ENCODE results near the gene UTS2R.
A peak's percentile ranks its signal among the peaks of the same experiment; 100 is the strongest.

UTS2R gene

GRCh38 chr17:82329683-82330321, 41.8 kb upstream of the UTS2R start:
- DNase-seq (ENCODE audit: low spot score in 2 of 2) (no peak), ATAC-seq (replicated peaks; ENCODE audit: extremely low read depth, poor library complexity, severe bottlenecking) (no peak)
- H3K27me3 Mint-ChIP-seq = peaks cover 3% of the 10 kb centered on the region
- no peaks in the 10 kb centered on the region for H3K9me3 Mint-ChIP-seq
- no peak overlapping the region for H3K4me3 Mint-ChIP-seq
- H3K27ac Mint-ChIP-seq (ENCODE audit: low read depth) = no peak overlapping the region
- H3K36me3 Mint-ChIP-seq (ENCODE audit: insufficient read depth) = peaks cover 2% of the 10 kb centered on the region
- peaks cover 12% of the 10 kb centered on the region for H3K4me1 Mint-ChIP-seq

DNA sequence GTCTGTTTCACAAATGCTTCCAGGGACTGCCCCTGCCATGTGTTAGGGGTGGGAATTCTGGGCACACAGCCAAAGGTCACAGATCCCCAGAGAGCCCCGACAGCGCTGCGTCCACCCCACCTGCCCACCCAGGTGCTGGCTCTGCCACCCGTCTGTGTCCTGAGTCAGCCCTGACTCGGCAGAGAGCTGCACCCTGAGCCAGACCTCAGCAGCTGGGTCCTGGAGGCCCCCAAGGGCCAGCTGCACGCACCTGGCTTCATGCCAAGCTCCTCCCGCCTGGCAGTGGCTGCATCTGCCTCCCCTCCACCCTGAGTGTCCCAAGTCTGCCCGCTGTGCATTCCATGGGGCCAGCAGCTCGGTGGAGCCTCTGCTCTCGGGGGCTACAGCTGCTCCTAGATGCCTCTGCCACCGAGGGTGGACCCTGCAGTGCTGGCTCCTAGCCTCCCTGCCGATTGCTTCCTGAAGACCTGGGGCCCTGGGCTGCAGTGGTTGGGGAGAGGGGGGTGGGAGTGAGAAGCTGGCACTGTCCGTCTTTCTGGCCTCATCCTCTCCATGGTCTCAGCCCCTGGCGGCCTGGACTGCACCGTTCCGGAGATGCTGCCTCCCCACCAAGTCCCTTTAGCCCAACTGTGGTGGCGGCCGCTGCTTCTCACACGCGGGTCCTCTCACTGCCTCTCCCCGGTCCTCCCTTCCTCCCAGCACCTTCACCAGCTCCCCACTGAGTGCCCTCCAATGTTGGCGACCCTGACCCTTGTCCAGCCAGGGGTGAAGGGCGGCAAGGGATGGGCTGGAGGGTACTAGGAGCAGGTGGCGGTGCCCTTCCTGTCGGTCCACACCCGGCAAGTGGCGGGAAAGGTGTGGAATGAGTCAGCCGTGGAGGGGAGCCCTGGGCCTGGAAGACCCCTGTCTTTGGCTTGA, 41.0 kb upstream of the UTS2R start:
- Mint-ChIP-seq H3K36me3 (ENCODE audit: insufficient read depth) (peaks cover 2% of the 10 kb centered on the region), H3K4me1 (peaks cover 20% of the 10 kb centered on the region), H3K27me3 (peaks cover 9% of the 10 kb centered on the region), H3K4me3 (no peak overlapping the region), H3K9me3 (no peaks in the 10 kb centered on the region), H3K27ac (ENCODE audit: low read depth) (no peak overlapping the region)
- no peak for ATAC-seq (replicated peaks; ENCODE audit: extremely low read depth, poor library complexity, severe bottlenecking)
- no peak for DNase-seq (ENCODE audit: low spot score in 2 of 2)

DNA sequence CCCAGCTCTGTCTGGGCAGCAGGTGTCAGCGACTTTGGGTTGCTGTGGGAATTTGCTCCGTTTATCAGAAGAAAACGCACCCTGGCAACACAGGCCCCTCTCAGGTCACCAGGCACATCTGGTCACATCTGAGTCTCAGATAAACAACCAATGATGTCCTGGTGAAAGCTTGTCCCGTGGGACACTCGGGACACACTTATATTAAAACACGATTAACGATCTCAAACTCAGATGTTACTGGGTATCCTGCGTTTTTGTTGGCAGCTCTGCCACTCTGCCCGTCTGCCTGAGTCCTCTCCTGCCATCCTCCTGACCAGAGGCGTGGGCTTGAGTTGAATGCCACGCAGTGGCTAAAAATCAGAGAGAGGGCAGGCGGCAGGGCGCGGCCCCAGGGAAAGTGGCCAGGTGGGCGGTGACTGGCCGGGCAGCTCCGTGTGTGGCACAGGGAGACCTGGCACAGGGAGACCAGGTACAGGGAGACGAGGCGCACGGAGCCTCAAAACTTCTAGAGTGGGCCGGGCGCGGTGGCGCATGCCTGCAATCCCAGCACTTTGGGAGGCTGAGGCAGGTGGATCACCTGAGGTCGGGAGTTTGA, 40.1 kb upstream of the UTS2R start:
- ATAC-seq (replicated peaks; ENCODE audit: extremely low read depth, poor library complexity, severe bottlenecking) (no peak), DNase-seq (ENCODE audit: low spot score in 2 of 2) (no peak)
- no peaks in the 10 kb centered on the region for H3K9me3 Mint-ChIP-seq
- peaks cover 2% of the 10 kb centered on the region for H3K36me3 Mint-ChIP-seq (ENCODE audit: insufficient read depth)
- peaks cover 20% of the 10 kb centered on the region for H3K4me1 Mint-ChIP-seq
- no peak overlapping the region for H3K27ac Mint-ChIP-seq (ENCODE audit: low read depth)
- H3K27me3 Mint-ChIP-seq = peaks cover 9% of the 10 kb centered on the region
- H3K4me3 Mint-ChIP-seq = no peak overlapping the region

DNA sequence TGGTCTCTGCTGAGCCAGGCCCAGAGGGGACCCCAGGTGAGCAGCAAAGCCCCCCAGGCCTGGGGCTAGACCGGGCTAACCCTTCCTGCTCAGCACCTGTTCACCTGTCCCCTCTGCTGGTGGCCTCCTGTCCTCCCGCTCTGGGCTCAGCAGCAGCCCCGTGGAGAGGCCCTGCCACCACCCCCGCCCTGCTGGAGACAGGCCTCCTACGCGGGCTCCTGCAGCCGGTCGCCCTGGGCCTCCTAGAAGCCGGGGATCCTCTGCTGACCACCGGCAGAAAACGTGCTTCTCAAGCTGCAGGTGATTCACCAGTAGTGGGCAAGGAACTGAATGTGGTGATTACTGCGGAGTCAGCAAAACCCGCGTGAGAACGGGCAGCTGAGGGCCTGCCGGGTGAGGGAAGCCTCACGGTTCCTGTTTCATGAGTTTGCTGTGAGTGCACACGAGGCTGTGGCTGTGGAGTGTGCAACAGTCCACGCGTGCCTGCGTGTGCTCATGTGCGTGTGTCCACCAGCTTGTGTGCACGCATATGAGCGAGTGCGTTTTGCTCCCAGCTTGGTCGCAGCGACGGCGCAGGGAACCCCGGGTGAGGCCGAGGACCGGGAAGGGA, 38.8 kb upstream of the UTS2R start:
- H3K4me1 Mint-ChIP-seq = peaks cover 20% of the 10 kb centered on the region
- peak; percentile 51 for ATAC-seq (replicated peaks; ENCODE audit: extremely low read depth, poor library complexity, severe bottlenecking)
- H3K4me3 Mint-ChIP-seq = peak overlapping the region; percentile 68
- H3K27ac Mint-ChIP-seq (ENCODE audit: low read depth) = no peak overlapping the region
- peaks cover 9% of the 10 kb centered on the region for H3K27me3 Mint-ChIP-seq
- no peak for DNase-seq (ENCODE audit: low spot score in 2 of 2)
- no peaks in the 10 kb centered on the region for H3K9me3 Mint-ChIP-seq
- peaks cover 2% of the 10 kb centered on the region for H3K36me3 Mint-ChIP-seq (ENCODE audit: insufficient read depth)

DNA sequence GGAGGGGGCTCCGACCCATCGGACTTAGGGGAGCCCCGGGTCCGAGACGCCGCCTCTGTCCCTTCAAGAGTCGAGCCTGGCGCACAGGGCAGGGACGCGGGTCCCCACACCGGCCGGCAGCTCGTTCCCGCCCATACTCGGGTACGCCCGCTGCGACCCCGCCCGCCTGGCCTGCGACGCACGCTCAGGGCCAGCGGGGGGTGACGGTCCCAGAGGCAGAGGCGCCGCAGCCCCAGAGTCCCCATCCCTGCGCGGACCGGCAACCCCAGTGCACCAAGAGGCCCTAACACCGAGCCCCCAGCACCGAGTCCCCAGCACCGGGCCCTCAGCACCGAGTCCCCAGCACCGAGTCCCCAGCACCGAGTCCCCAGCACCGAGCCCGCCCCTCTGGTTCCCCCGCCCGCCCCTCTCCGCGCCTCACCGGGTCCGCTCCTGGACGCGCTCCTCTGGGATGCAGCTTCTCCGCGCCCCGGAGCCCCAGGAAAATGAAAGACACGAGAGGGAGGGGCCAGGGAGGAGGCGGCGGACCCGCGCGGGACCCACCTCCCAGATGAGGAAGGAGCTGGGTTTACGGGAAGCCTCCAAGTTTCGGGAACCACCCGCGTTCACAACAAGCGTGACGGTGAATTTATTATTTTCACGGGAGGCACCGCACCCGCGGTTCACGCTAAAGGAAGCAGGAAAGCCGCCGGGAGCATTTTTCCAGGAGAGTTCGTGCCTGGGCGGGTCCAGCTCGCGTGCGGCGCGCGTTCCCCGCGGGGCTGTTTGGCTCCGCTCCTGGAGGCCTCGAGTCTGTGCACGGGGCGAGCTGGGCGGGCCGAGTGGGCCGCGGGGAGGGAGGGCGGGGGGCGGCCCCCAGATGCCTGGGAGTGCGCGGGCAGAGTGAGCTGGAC, 38.0 kb upstream of the UTS2R start, which contains the start of gene SECTM1:
Gene SECTM1 (minus strand): TSS at position 488 of the 893 bp plus-strand sequence. CDS start 6,526 bp downstream, outside the sequence.
- H3K36me3 Mint-ChIP-seq (ENCODE audit: insufficient read depth) = peaks cover 2% of the 10 kb centered on the region
- ATAC-seq (replicated peaks; ENCODE audit: extremely low read depth, poor library complexity, severe bottlenecking) (peak; percentile 40), DNase-seq (ENCODE audit: low spot score in 2 of 2) (no peak)
- H3K4me3 Mint-ChIP-seq = peak within 1 kb of the TSS; percentile 95
- H3K4me1 Mint-ChIP-seq = peaks cover 20% of the 10 kb centered on the region
- peak within 1 kb of the TSS; percentile 89 for H3K27ac Mint-ChIP-seq (ENCODE audit: low read depth)
- H3K27me3 Mint-ChIP-seq = peaks cover 9% of the 10 kb centered on the region
- no peaks in the 10 kb centered on the region for H3K9me3 Mint-ChIP-seq

DNA sequence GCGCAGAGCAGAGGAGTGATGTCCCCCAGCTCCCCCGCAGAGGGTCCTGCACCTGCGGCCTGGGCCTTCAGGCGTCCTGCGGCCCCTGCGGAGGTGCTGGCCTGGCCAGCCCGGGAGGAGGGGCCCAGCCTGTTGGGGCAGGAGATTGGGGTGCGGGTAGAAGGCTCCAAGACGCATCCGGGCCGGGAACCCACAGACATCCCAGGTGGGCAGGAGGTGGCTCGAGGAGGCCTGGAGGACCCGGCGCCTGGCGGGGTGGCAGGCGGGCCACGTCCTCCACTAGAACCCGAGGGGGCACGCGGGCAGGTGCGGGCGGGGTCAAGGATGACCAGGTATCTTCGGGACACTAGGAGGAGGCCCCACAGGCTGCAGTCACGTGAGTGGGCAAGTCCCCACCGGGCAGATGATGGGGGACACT, 37.4 kb upstream of the UTS2R start:
- Mint-ChIP-seq H3K9me3 (no peaks in the 10 kb centered on the region), H3K27ac (ENCODE audit: low read depth) (no peak overlapping the region)
- no peak for ATAC-seq (replicated peaks; ENCODE audit: extremely low read depth, poor library complexity, severe bottlenecking)

DNA sequence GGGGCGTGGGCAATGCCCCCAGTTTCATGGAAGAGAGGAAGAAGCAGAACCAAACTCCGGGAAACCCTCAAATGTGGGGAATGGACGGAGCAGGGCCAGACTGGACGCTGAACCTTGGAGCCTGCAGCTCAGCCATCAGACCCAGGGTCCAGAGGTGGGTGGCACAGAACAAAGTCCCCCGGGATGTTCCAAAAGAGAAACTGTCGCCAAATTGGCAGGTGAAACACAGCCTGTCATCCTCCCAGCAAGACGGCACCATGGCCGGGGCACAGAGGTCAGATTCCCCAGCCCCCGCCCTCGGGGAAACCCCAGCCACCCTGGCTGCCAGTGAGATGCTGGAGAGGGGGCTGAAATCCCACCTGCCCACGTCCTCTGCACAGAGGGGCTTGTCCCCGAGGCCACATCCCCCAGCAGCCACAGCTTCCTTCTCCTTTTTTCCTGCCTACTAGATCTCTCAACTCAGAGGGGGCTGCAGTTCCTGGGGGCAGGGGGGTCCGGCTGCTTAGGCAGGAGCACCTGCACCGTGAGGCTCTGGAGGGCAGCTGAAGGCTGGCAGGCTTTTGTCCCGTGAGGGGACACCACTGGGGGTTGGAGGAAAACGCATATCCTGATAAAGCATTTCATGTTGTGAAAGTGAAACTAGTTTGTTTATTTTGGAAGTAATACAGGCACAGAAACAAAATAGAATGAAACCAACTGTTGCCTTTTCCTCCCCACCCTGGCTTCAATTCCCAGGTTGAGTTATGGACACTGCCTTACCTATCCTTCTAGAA, 36.8 kb upstream of the UTS2R start:
- peak; percentile 5 for ATAC-seq (replicated peaks; ENCODE audit: extremely low read depth, poor library complexity, severe bottlenecking)

More for the DNA sequence above, 37.4 kb upstream of the UTS2R start:
- H3K4me1 Mint-ChIP-seq = peaks cover 20% of the 10 kb centered on the region
- H3K4me3 Mint-ChIP-seq = peak overlapping the region; percentile 95
- no peak for DNase-seq (ENCODE audit: low spot score in 2 of 2)
- H3K27me3 Mint-ChIP-seq = peaks cover 9% of the 10 kb centered on the region
- H3K36me3 Mint-ChIP-seq (ENCODE audit: insufficient read depth) = peaks cover 2% of the 10 kb centered on the region

GRCh38 chr17:82338858-82339633, 32.5 kb upstream of the UTS2R start:
- peaks cover 9% of the 10 kb centered on the region for H3K27me3 Mint-ChIP-seq
- peaks cover 10% of the 10 kb centered on the region for H3K4me1 Mint-ChIP-seq
- no peaks in the 10 kb centered on the region for H3K9me3 Mint-ChIP-seq
- ATAC-seq (replicated peaks; ENCODE audit: extremely low read depth, poor library complexity, severe bottlenecking) (no peak), DNase-seq (ENCODE audit: low spot score in 2 of 2) (no peak)
- no peaks in the 10 kb centered on the region for H3K36me3 Mint-ChIP-seq (ENCODE audit: insufficient read depth)
- H3K4me3 Mint-ChIP-seq = no peak overlapping the region
- no peak overlapping the region for H3K27ac Mint-ChIP-seq (ENCODE audit: low read depth)

More for the DNA sequence above, 36.8 kb upstream of the UTS2R start:
- H3K9me3 Mint-ChIP-seq = no peaks in the 10 kb centered on the region
- peaks cover 20% of the 10 kb centered on the region for H3K4me1 Mint-ChIP-seq
- peak overlapping the region; percentile 89 for H3K27ac Mint-ChIP-seq (ENCODE audit: low read depth)
- H3K4me3 Mint-ChIP-seq = peak overlapping the region; percentile 95
- DNase-seq (ENCODE audit: low spot score in 2 of 2) = no peak
- peaks cover 9% of the 10 kb centered on the region for H3K27me3 Mint-ChIP-seq
- H3K36me3 Mint-ChIP-seq (ENCODE audit: insufficient read depth) = peaks cover 2% of the 10 kb centered on the region

GRCh38 chr17:82339634-82340580, 31.7 kb upstream of the UTS2R start:
- Mint-ChIP-seq H3K36me3 (ENCODE audit: insufficient read depth) (no peaks in the 10 kb centered on the region), H3K4me1 (peaks cover 6% of the 10 kb centered on the region), H3K4me3 (no peak overlapping the region), H3K27me3 (peaks cover 5% of the 10 kb centered on the region), H3K9me3 (no peaks in the 10 kb centered on the region), H3K27ac (ENCODE audit: low read depth) (no peak overlapping the region)
- ATAC-seq (replicated peaks; ENCODE audit: extremely low read depth, poor library complexity, severe bottlenecking) (no peak), DNase-seq (ENCODE audit: low spot score in 2 of 2) (no peak)

Data from central memory CD8-positive, alpha-beta T cell (primary cell).